HepG2 (cell line): ENCODE measurements around the gene ZNF814. TPM values are rescaled to one million over a fixed set of nuclear protein-coding genes. Genes with fewer than 3 reads are reported as not detected.
A peak's percentile ranks its signal among the peaks of the same experiment; 100 is the strongest.

Source experiments
- CEBPB ChIP-seq: IDR thresholded peaks from 2 replicates; pipeline ENCODE4 v1.6.1; 2011; ENCODE audit warnings: low read depth, low read length, improper control_type of control experiment, borderline replicate concordance
- CENPX ChIP-seq: sonication (generic); formaldehyde crosslinking; IDR thresholded peaks from 2 replicates; pipeline ENCODE4 v1.9.0; 2021; ENCODE audit warnings: mild to moderate bottlenecking, missing genetic modification reagents, moderate library complexity
- HDAC1 ChIP-seq: sonication (generic); formaldehyde crosslinking; IDR thresholded peaks from 2 replicates; pipeline ENCODE4 v1.5.1; 2020; ENCODE audit warnings: mild to moderate bottlenecking, missing genetic modification reagents
- MBD4 ChIP-seq: IDR thresholded peaks from 2 replicates; pipeline ENCODE4 v1.6.1; 2012; ENCODE audit warnings: low read length, inconsistent platforms, borderline replicate concordance
- MTERF4 ChIP-seq: sonication (generic); formaldehyde crosslinking; IDR thresholded peaks from 2 replicates; pipeline ENCODE4 v1.8.0; 2023; ENCODE audit warnings: mild to moderate bottlenecking, missing genetic modification reagents
- RFX3 ChIP-seq: IDR thresholded peaks from 2 replicates; pipeline ENCODE4 v1.6.1; 2016; ENCODE audit warnings: missing biosample characterization, missing genetic modification reagents
- SP2 ChIP-seq: sonication (generic); formaldehyde crosslinking; IDR thresholded peaks from 2 replicates; pipeline ENCODE4 v1.5.1; 2020; ENCODE audit warnings: mild to moderate bottlenecking, missing genetic modification reagents
- SSRP1 ChIP-seq: IDR thresholded peaks from 2 replicates; pipeline ENCODE4 v1.6.1; 2016; ENCODE audit warnings: control low read depth
- TFDP2 ChIP-seq: sonication (generic); formaldehyde crosslinking; IDR thresholded peaks from 2 replicates; pipeline ENCODE4 v1.4.0; 2020; ENCODE audit warnings: missing genetic modification reagents
- ZFP1 ChIP-seq: IDR thresholded peaks from 2 replicates; pipeline ENCODE4 v1.6.1; 2016
- ZNF263 ChIP-seq: sonication (generic); formaldehyde crosslinking; IDR thresholded peaks from 2 replicates; pipeline ENCODE4 v1.4.0; 2020; ENCODE audit warnings: missing genetic modification reagents
- ZNF329 ChIP-seq: sonication (generic); formaldehyde crosslinking; IDR thresholded peaks from 2 replicates; pipeline ENCODE4 v1.9.0; 2021; ENCODE audit warnings: low read depth, mild to moderate bottlenecking, missing genetic modification reagents
- ZNF337 ChIP-seq: sonication (generic); formaldehyde crosslinking; IDR thresholded peaks from 2 replicates; pipeline ENCODE4 v1.5.1; 2020; ENCODE audit warnings: missing genetic modification reagents, low read depth, mild to moderate bottlenecking, borderline replicate concordance
- ZNF34 ChIP-seq: sonication (generic); formaldehyde crosslinking; IDR thresholded peaks from 2 replicates; pipeline ENCODE4 v1.4.0; 2020; ENCODE audit warnings: mild to moderate bottlenecking, missing genetic modification reagents, borderline replicate concordance
- ZNF543 ChIP-seq: sonication (generic); formaldehyde crosslinking; IDR thresholded peaks from 2 replicates; pipeline ENCODE4 v1.4.0; 2020; ENCODE audit warnings: mild to moderate bottlenecking, missing genetic modification reagents
- ZNF749 ChIP-seq: sonication (generic); formaldehyde crosslinking; IDR thresholded peaks from 2 replicates; pipeline ENCODE4 v1.8.0; 2022; ENCODE audit warnings: mild to moderate bottlenecking, missing genetic modification reagents, moderate library complexity, borderline replicate concordance
- ZNF772 ChIP-seq: sonication (generic); formaldehyde crosslinking; IDR thresholded peaks from 2 replicates; pipeline ENCODE4 v1.5.0; 2020; ENCODE audit warnings: mild to moderate bottlenecking, missing genetic modification reagents
- ZSCAN9 ChIP-seq: IDR thresholded peaks from 2 replicates; pipeline ENCODE4 v1.6.1; 2016; ENCODE audit warnings: borderline replicate concordance
- polyA plus RNA-seq, 8 experiments: library from polyadenylated mRNA; depleted of rRNA in 3 of 8; stranded (reverse) in 7 of 8; unstranded in 1 of 8; fragments of >200 nt; fragmentation: Illumina TruSeq in 4 of 8; extraction: Trizol in 4 of 8; gene quantifications; 2 replicates each; pipeline versions ENCODE4 v1.2.1 to v1.2.3, GENCODE V29; 2011 to 2016; ENCODE audit warnings: low read depth in 4 of 8, missing spikeins in 1 of 8, mixed read lengths in 1 of 8; ENCODE audit not compliant: insufficient read depth in 1 of 8
- total RNA-seq, 5 experiments: library from RNA; depleted of rRNA; stranded (reverse); fragments of >200 nt; fragmentation: Illumina TruSeq; extraction: Trizol; gene quantifications; 2 replicates each; pipeline ENCODE4 v1.2.3, GENCODE V29; 2016; ENCODE audit warnings: low read depth in 1 of 5
- TF ChIP-seq, protein P1 (sequence below): IDR thresholded peaks from 2 replicates; pipeline ENCODE4 v1.6.1; 2018; ENCODE audit warnings: missing genetic modification reagents, mild to moderate bottlenecking, missing compliant biosample characterization
- TF ChIP-seq, protein P2 (sequence below): sonication (generic); formaldehyde crosslinking; IDR thresholded peaks from 2 replicates; pipeline ENCODE4; 2020; ENCODE audit warnings: missing genetic modification reagents, mild to moderate bottlenecking, borderline replicate concordance
- TF ChIP-seq, protein P3 (sequence below): sonication (generic); formaldehyde crosslinking; IDR thresholded peaks from 2 replicates; pipeline ENCODE4 v1.5.0; 2020; ENCODE audit warnings: mild to moderate bottlenecking, missing genetic modification reagents

Gene ZNF814
- total and polyA plus RNA-seq, 2 of the 13 experiments (the other 11 are each of a cell fraction or from before 2014, with no cell fraction given): 2.5 to 3.4 TPM

DNA sequence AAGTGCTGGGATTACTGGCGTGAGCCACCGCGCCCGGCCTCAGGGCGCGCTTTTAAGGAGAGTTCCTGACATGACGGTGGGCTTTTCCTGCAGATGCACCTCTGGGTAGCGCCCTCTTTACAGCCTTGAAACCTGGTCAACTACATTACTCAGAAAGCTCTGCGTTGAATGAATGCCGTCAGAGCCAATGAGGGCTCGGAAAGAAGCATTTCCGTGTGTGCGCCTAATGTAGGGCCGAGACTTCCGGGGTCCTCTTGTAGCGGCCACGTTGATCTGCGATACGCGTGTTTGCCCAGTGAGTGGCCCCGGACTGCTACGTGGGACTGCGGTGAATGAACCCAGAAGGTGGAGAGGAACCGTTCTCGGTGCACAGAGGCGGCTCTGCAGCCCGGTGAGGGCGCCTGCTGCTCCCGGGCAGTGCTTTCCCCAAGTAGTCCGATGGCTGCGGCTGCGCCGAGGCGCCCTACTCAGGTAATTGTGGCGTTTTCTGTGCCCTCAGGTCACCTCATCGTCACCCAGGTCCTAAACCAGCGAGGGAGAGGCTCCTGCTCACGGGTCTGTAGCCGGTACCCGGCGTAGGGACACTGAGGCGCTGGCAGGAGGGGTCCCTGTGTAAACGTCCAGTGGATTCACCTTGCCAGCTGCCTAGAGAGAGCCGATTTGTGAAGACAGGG, 69.2 kb downstream of the ZNF814 start (continued):
- TF ChIP-seq, protein P1, sequence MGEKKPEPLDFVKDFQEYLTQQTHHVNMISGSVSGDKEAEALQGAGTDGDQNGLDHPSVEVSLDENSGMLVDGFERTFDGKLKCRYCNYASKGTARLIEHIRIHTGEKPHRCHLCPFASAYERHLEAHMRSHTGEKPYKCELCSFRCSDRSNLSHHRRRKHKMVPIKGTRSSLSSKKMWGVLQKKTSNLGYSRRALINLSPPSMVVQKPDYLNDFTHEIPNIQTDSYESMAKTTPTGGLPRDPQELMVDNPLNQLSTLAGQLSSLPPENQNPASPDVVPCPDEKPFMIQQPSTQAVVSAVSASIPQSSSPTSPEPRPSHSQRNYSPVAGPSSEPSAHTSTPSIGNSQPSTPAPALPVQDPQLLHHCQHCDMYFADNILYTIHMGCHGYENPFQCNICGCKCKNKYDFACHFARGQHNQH (CRISPR knock-in tag): peak; percentile 49
- no peak for TF ChIP-seq CEBPB
- no peak for TF ChIP-seq RFX3 (CRISPR knock-in tag)
- TF ChIP-seq ZNF337 (CRISPR knock-in tag): no peak
- TF ChIP-seq ZFP1 (CRISPR knock-in tag): no peak; the same call in 1 of the 2 replicates
- 0 out of 2 replicates have a peak, but pooled peaks have one; percentile 41 for TF ChIP-seq ZNF772 (CRISPR knock-in tag)
- TF ChIP-seq, protein P2, sequence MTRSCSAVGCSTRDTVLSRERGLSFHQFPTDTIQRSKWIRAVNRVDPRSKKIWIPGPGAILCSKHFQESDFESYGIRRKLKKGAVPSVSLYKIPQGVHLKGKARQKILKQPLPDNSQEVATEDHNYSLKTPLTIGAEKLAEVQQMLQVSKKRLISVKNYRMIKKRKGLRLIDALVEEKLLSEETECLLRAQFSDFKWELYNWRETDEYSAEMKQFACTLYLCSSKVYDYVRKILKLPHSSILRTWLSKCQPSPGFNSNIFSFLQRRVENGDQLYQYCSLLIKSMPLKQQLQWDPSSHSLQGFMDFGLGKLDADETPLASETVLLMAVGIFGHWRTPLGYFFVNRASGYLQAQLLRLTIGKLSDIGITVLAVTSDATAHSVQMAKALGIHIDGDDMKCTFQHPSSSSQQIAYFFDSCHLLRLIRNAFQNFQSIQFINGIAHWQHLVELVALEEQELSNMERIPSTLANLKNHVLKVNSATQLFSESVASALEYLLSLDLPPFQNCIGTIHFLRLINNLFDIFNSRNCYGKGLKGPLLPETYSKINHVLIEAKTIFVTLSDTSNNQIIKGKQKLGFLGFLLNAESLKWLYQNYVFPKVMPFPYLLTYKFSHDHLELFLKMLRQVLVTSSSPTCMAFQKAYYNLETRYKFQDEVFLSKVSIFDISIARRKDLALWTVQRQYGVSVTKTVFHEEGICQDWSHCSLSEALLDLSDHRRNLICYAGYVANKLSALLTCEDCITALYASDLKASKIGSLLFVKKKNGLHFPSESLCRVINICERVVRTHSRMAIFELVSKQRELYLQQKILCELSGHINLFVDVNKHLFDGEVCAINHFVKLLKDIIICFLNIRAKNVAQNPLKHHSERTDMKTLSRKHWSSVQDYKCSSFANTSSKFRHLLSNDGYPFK (CRISPR knock-in tag): peak; percentile 68; the same call in 1 of the 2 replicates
- TF ChIP-seq ZNF329: peak; percentile 59; the same call in 1 of the 2 replicates
- no peak for TF ChIP-seq MBD4
- TF ChIP-seq SP2 (CRISPR knock-in tag): peak; percentile 94
- no peak for TF ChIP-seq CENPX (CRISPR knock-in tag)
- TF ChIP-seq ZNF34 (CRISPR knock-in tag): no peak
- TF ChIP-seq ZNF543 (CRISPR knock-in tag): peak; percentile 75; the same call in 1 of the 2 replicates
- TF ChIP-seq, protein P3, sequence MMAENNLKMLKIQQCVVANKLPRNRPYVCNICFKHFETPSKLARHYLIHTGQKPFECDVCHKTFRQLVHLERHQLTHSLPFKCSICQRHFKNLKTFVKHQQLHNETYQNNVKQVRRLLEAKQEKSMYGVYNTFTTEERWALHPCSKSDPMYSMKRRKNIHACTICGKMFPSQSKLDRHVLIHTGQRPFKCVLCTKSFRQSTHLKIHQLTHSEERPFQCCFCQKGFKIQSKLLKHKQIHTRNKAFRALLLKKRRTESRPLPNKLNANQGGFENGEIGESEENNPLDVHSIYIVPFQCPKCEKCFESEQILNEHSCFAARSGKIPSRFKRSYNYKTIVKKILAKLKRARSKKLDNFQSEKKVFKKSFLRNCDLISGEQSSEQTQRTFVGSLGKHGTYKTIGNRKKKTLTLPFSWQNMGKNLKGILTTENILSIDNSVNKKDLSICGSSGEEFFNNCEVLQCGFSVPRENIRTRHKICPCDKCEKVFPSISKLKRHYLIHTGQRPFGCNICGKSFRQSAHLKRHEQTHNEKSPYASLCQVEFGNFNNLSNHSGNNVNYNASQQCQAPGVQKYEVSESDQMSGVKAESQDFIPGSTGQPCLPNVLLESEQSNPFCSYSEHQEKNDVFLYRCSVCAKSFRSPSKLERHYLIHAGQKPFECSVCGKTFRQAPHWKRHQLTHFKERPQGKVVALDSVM: 0 out of 2 replicates have a peak, but pooled peaks have one; percentile 11
- TF ChIP-seq TFDP2 (CRISPR knock-in tag): peak; percentile 34
- TF ChIP-seq ZNF263 (CRISPR knock-in tag): peak; percentile 44; the same call in 1 of the 2 replicates
- peak; percentile 52; the same call in 1 of the 2 replicates for TF ChIP-seq ZSCAN9 (CRISPR knock-in tag)
- TF ChIP-seq MTERF4 (CRISPR knock-in tag): 0 out of 2 replicates have a peak, but pooled peaks have one; percentile 70
- TF ChIP-seq HDAC1: peak; percentile 82; the same call in 1 of the 2 replicates
- no peak for TF ChIP-seq ZNF749
- TF ChIP-seq SSRP1 (CRISPR knock-in tag): no peak
